ENCODE measurements around the gene CRADD. TPM values are rescaled to one million over a fixed set of nuclear protein-coding genes. Genes with fewer than 3 reads are reported as not detected.

The CRADD gene
- total RNA-seq, 4 donors from 2014 or later, result 43.7 to 76.1 (median 51.0) TPM

GRCh38 chr12:93722835-93723567 is 45.8 kb downstream of the CRADD start:
- Histone ChIP-seq H3K36me3 (no peaks in the 10 kb centered on the region), H3K4me3 (replicated peaks in 1 of 3) (no peak overlapping the region), H3K27me3 (no peaks in the 10 kb centered on the region), H3K4me1 (peaks cover 0 to 5% of the 10 kb centered on the region in 2 donors), H3K27ac (no peak overlapping the region), H3K9me3 (no peaks in the 10 kb centered on the region)
- 93 to 95% methylated on average over 4 of the region's 4 CpGs for WGBS, 2 donors
- intact Hi-C loops (cut with DNase I), result no loop called here
- no peak for TF ChIP-seq POLR2A (IDR thresholded peaks at IDR 0.05)
- TF ChIP-seq, protein P1, sequence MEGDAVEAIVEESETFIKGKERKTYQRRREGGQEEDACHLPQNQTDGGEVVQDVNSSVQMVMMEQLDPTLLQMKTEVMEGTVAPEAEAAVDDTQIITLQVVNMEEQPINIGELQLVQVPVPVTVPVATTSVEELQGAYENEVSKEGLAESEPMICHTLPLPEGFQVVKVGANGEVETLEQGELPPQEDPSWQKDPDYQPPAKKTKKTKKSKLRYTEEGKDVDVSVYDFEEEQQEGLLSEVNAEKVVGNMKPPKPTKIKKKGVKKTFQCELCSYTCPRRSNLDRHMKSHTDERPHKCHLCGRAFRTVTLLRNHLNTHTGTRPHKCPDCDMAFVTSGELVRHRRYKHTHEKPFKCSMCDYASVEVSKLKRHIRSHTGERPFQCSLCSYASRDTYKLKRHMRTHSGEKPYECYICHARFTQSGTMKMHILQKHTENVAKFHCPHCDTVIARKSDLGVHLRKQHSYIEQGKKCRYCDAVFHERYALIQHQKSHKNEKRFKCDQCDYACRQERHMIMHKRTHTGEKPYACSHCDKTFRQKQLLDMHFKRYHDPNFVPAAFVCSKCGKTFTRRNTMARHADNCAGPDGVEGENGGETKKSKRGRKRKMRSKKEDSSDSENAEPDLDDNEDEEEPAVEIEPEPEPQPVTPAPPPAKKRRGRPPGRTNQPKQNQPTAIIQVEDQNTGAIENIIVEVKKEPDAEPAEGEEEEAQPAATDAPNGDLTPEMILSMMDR (IDR thresholded peaks at IDR 0.05), result no peak
- DNase-seq, result no peak

DNA sequence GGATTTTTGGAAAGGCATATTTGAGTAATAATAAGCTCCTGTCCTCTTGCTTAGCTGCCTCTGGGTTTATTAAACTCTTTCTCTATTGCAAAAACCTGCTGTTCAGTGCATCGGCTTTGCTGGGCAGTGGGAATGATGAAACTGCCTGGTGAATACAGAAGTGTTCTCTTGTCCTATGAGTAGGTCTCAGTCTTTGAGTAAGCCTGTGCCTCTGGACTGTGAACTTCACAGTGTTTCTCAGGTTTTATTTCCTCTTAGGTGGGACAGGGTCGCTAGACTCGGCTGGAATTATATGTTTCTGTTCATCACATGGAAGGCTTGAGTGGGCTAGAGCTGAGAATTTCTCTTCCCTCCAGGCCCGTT is 46.4 kb downstream of the CRADD start:
- intact Hi-C loops (cut with DNase I), result no loop called here
- H3K36me3 ChIP-seq, result no peaks in the 10 kb centered on the region
- WGBS, 2 donors, result 91 to 93% methylated on average over 4 of the region's 4 CpGs
- no peaks in the 10 kb centered on the region for H3K9me3 ChIP-seq
- H3K4me3 ChIP-seq (replicated peaks in 1 of 3), result no peak overlapping the region
- no peaks in the 10 kb centered on the region for H3K27me3 ChIP-seq
- peaks cover 0 to 5% of the 10 kb centered on the region in 2 donors for H3K4me1 ChIP-seq
- TF ChIP-seq, protein P1 (IDR thresholded peaks at IDR 0.05), result no peak
- TF ChIP-seq POLR2A (IDR thresholded peaks at IDR 0.05), result no peak
- no peak overlapping the region for H3K27ac ChIP-seq
- DNase-seq, result no peak

DNA sequence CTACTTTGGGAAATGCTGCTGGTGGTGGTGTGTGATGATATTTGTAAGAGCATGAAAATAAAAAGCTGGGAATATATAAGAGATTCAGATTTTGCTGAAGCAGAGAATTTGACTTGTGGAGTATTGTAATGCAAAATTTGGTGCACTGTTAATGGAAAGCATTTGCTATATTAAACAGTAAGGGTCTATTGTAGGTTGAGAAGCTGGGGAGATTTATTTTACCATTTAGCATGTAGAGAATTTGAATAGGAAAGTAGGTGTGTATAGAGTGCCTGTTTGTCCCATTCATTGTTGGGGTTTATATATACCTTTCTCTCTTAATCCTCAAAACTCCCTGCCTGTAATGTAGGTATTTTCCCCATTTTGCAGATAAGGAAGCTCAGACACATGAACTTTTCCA is 48.4 kb downstream of the CRADD start:
- Histone ChIP-seq H3K36me3 (no peaks in the 10 kb centered on the region), H3K4me1 (peaks cover 0 to 5% of the 10 kb centered on the region in 2 donors), H3K4me3 (replicated peaks in 1 of 3) (no peak overlapping the region), H3K27ac (no peak overlapping the region), H3K27me3 (no peaks in the 10 kb centered on the region), H3K9me3 (no peaks in the 10 kb centered on the region)
- no peak for TF ChIP-seq POLR2A (IDR thresholded peaks at IDR 0.05)
- TF ChIP-seq, protein P1 (IDR thresholded peaks at IDR 0.05), result no peak
- intact Hi-C loops (cut with DNase I), result no loop called here
- DNase-seq, result no peak

- no peak overlapping the region for H3K4me3 ChIP-seq (replicated peaks in 1 of 3)
- DNase-seq, result no peak
- H3K36me3 ChIP-seq, result no peaks in the 10 kb centered on the region
- no peaks in the 10 kb centered on the region for H3K27me3 ChIP-seq
- TF ChIP-seq POLR2A (IDR thresholded peaks at IDR 0.05), result no peak
- TF ChIP-seq, protein P1 (IDR thresholded peaks at IDR 0.05), result no peak
- no peak overlapping the region for H3K27ac ChIP-seq
- no peaks in the 10 kb centered on the region for H3K9me3 ChIP-seq
- intact Hi-C loops (cut with DNase I), result no loop called here
- peaks cover 0 to 5% of the 10 kb centered on the region in 2 donors for H3K4me1 ChIP-seq
- WGBS, 2 donors, result 64 to 82% methylated on average over 3 of the region's 3 CpGs
Observed at GRCh38 chr12:93727195-93727811, 50.1 kb downstream of the CRADD start.

GRCh38 chr12:93727911-93728310 is 50.7 kb downstream of the CRADD start:
- Histone ChIP-seq H3K4me3 (replicated peaks in 1 of 3) (no peak overlapping the region), H3K4me1 (peaks cover 0 to 5% of the 10 kb centered on the region in 2 donors), H3K9me3 (no peaks in the 10 kb centered on the region), H3K27me3 (no peaks in the 10 kb centered on the region), H3K27ac (no peak overlapping the region), H3K36me3 (no peaks in the 10 kb centered on the region)
- TF ChIP-seq, protein P1 (IDR thresholded peaks at IDR 0.05), result no peak
- TF ChIP-seq POLR2A (IDR thresholded peaks at IDR 0.05), result no peak
- intact Hi-C loops (cut with DNase I), result no loop called here
- 95 to 97% methylated on average over 4 of the region's 4 CpGs for WGBS, 2 donors
- DNase-seq, result no peak

All from thyroid gland (tissue), 4 donors.